Transverse colon (tissue), 4 donors: ENCODE measurements around the gene PRPH.

Experiments
- CTCF ChIP-seq, 5 experiments: fragments of 200-600 bp in 3 of 5; fragments of 450-650 bp in 2 of 5; sonication (generic) in 3 of 5; IDR thresholded peaks; 1 replicate in 2 of 5; 2 replicates in 3 of 5; pipeline ENCODE4 v1.5.1; 2016 to 2017; ENCODE audit warnings: antibody characterized with exemption in 5 of 5, inconsistent platforms in 3 of 5, mild to moderate bottlenecking in 2 of 5, moderate library complexity in 1 of 5
- EP300 ChIP-seq: sonication (generic); formaldehyde crosslinking; IDR thresholded peaks from one replicate; pipeline ENCODE4 v1.6.1; 2017; ENCODE audit warnings: antibody characterized with exemption, low read depth
- POLR2A ChIP-seq: fragments of 450-650 bp; IDR thresholded peaks from one replicate; pipeline ENCODE4 v1.6.1; 2016; ENCODE audit warnings: antibody characterized with exemption, mild to moderate bottlenecking, moderate library complexity
- POLR2AphosphoS5 ChIP-seq, 3 donors: sonication (generic); formaldehyde crosslinking; IDR thresholded peaks; one replicate each; pipeline ENCODE4 v1.6.1; 2016; ENCODE audit warnings: antibody characterized with exemption in 3 of 3

- TF ChIP-seq CTCF (IDR thresholded peaks at IDR 0.05) (no peak), POLR2A (no peak), POLR2AphosphoS5 (IDR thresholded peaks at IDR 0.05) (no peak), EP300 (no peak)
Observed at GRCh38 chr12:49345051-49345824, 50.3 kb downstream of the PRPH start.
